ENCODE results near the gene GGA2. TPM values are rescaled to one million over a fixed set of nuclear protein-coding genes. Genes with fewer than 3 reads are reported as not detected.

The GGA2 gene
- 81.6 and 90.4 TPM in 2 replicates for total RNA-seq (2022)
- percentile 79 among the genes with signal in this experiment for Bru-seq, nascent RNA
- percentile 85 among the genes with signal in this experiment for BruChase-seq, experiment 1, labeled RNA remaining after a 6-hour chase
- BruChase-seq, experiment 2, labeled RNA remaining after a 2-hour chase = percentile 87 among the genes with signal in this experiment
- long read RNA-seq, full-length matches to known transcripts = 42 of 66 reads
- long read RNA-seq, partial matches to known transcripts = 1 of 66 reads
- long read RNA-seq, other reads (novel, unspliced or antisense) = 23 of 66 reads

- peaks cover 32% of the 10 kb centered on the region for H3K36me3 Mint-ChIP-seq (ENCODE audit: insufficient read depth, unreplicated experiment)
- peak within 1 kb of the TSS; percentile 86 for H3K4me3 Mint-ChIP-seq (ENCODE audit: low read depth, unreplicated experiment)
- H3K9me3 Mint-ChIP-seq (ENCODE audit: low read depth, unreplicated experiment) = no peaks in the 10 kb centered on the region
- DNase-seq = peak; percentile 91
- H3K27me3 Mint-ChIP-seq (ENCODE audit: unreplicated experiment) = no peaks in the 10 kb centered on the region
- CTCF ChIA-PET = no interaction called here
- intact Hi-C loops (cut with micrococcal nuclease; ENCODE audit: unreplicated experiment) = no loop called here
- peaks cover 42% of the 10 kb centered on the region for H3K4me1 Mint-ChIP-seq (ENCODE audit: low read depth, unreplicated experiment)
- no peak for TF ChIP-seq CTCF (IDR thresholded peaks at IDR 0.05; ENCODE audit: unreplicated experiment)
- H3K27ac Mint-ChIP-seq (ENCODE audit: unreplicated experiment) = peak within 1 kb of the TSS; percentile 85
- BruUV-seq (replicated peaks) = no TSS peak
Measured at GRCh38 chr16:23510164-23510914, at the start of gene GGA2. Gene GGA2 (minus strand): TSS chr16:23510494. CDS start chr16:23510411, 83 bp downstream.

- Mint-ChIP-seq H3K4me1 (ENCODE audit: low read depth, unreplicated experiment) (peaks cover 8% of the 10 kb centered on the region), H3K27me3 (ENCODE audit: unreplicated experiment) (no peaks in the 10 kb centered on the region), H3K4me3 (ENCODE audit: low read depth, unreplicated experiment) (peak overlapping the region; percentile 96), H3K36me3 (ENCODE audit: insufficient read depth, unreplicated experiment) (peaks cover 71% of the 10 kb centered on the region), H3K27ac (ENCODE audit: unreplicated experiment) (peak overlapping the region; percentile 96), H3K9me3 (ENCODE audit: low read depth, unreplicated experiment) (no peaks in the 10 kb centered on the region)
- DNase-seq = peak; percentile 23
- intact Hi-C loops (cut with micrococcal nuclease; ENCODE audit: unreplicated experiment) = loop anchor here (5.0 kb wide), 1 partner anchor 479 kb away; no protein-coding TSS in a partner anchor
- CTCF ChIA-PET = interaction anchor here (0.6 to 1.8 kb wide), 6 partner anchors 19 to 173 kb away, joined by 3 to 5 read pairs (median 3); partner anchors contain the start of gene PALB2
- TF ChIP-seq CTCF (IDR thresholded peaks at IDR 0.05; ENCODE audit: unreplicated experiment) = no peak
- no TSS peak for BruUV-seq (replicated peaks)
Measured at GRCh38 chr16:23557779-23558702, 47.7 kb upstream of the GGA2 start.

- Mint-ChIP-seq H3K27me3 (ENCODE audit: unreplicated experiment) (no peaks in the 10 kb centered on the region), H3K9me3 (ENCODE audit: low read depth, unreplicated experiment) (no peaks in the 10 kb centered on the region), H3K4me1 (ENCODE audit: low read depth, unreplicated experiment) (peaks cover 8% of the 10 kb centered on the region), H3K27ac (ENCODE audit: unreplicated experiment) (peak within 1 kb of the TSS; percentile 96), H3K36me3 (ENCODE audit: insufficient read depth, unreplicated experiment) (peaks cover 63% of the 10 kb centered on the region), H3K4me3 (ENCODE audit: low read depth, unreplicated experiment) (peak within 1 kb of the TSS; percentile 96)
- peak; percentile 100 for DNase-seq
- intact Hi-C loops (cut with micrococcal nuclease; ENCODE audit: unreplicated experiment) = loop anchor here (5.0 kb wide), 1 partner anchor 480 kb away; no protein-coding TSS in a partner anchor
- TF ChIP-seq CTCF (IDR thresholded peaks at IDR 0.05; ENCODE audit: unreplicated experiment) = peak; percentile 91
- BruUV-seq (replicated peaks) = TSS peak; percentile 59
- CTCF ChIA-PET = interaction anchor here (0.6 to 1.8 kb wide), 4 partner anchors 18 to 84 kb away, joined by 3 read pairs; partner anchors contain the start of gene PALB2
Measured at GRCh38 chr16:23556881-23557778, 46.8 kb upstream of the GGA2 start, which contains the start of the genes EARS2 and UBFD1. Gene EARS2 (minus strand): TSS chr16:23557350. CDS start chr16:23557343, 7 bp downstream. Gene UBFD1 (plus strand): TSS chr16:23557727. CDS start chr16:23557743, 16 bp downstream.
